NOMO-1 treated with DMSO at 0.1 percent for 48 hours (cell line): ENCODE results near the gene PRPF19.

ENCODE experiments used
- DNase-seq: peaks from one replicate; lab custom pipeline; 2025; ENCODE audit not compliant: unreplicated experiment; lab: John Stamatoyannopoulos, UW

PRPF19 gene

DNA sequence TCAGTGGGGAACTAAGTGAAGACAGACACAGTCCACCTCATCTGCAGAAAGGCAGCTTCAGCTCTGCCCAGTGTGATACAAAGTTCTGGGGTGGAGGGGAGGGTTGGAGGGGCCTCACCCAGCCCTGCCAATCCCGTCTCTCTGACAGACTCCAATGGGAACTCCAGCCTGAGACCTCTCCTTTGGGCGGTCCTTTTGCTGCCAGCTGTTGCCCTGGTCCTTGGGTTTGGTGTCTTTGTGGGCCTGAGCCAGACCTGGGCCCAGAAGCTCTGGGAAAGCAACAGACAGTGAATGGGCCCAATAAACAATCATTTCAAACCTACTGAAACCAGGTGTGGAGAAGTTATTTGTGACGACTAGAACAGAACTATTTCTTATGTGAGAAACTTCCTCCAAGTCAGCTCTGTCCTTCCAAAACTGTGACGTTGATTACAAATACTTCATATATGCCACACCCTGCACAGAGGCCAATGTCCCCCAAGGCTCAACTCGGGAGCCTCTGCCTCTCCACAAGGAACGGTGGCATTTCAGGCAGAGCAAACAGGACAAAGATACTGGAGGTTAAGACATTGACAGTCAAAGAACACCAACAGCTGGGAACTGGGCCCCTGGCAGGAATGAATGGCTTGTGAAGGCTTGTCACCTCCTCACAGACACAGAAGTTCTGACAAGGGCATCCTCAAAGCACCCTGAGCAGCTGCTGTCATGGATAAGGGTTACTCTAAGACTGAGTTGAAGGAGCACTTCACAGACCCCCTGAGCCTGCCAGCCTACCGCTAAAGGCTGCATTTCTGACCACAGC lies 30.8 kb downstream of the PRPF19 start:
- DNase-seq: no peak

DNA sequence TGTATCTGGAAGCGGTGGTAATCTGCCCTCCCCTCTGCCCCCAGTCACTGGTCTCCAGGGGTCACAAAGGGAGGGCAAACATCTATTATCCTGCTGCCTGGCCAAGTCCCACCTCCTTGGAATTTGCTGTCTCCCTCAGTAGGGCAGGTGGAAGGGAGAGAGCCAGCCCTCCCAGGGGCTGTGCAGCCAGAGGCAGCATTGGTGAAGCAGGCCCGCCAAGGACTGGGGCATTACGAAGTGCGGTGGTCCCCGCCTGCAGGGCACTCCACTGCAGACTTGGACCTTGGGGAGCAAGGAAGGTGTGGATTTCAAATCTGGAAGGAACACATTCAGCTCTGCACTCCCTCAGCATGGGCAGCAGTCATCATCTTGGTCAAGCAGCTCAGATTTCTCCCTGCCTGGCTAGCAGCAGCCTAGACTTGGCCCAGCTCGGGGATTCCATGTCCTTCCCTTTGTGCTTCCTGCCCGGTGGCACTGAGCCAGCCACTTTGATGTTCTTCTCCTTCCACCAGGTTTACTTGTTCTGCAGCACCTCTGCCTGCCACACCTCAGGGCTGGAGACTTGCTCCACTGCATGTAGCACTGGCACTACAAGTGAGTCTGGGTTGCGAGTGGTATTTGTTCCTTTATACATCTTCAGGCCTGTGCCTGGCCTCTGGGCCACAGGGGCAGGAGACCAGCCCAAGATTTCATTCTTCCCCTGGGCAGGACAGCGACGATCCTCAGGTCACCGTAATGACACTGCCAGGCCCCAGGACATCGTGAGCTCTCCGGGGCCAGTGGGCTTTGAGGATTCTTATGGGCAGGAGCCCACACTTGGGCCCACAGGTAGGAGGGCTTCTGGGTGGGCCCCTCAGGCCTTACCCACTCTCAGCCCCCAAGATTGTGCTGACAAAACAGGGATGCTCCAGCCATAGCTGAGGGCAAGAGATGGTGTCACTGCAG lies 31.7 kb downstream of the PRPF19 start:
- DNase-seq: no peak

DNA sequence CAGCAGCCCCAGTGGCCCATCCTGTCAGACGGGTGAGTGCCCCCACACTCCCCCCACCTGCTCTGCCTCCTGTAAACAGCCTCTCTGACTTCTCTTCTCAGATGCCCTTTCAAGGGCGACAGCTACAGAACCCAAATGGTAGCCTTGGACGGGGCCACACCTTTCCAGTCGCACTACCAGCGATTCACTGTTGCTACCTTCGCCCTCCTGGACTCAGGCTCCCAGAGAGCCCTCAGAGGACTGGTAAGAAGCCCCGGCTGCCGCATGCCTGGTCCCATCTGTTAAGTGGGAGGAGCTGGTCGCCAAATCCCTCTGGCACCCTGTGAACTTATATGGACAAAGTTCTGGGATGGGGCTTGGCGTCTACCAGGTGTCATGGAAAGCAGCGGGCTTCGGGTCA lies 32.9 kb downstream of the PRPF19 start:
- DNase-seq: no peak

- no peak for DNase-seq
Measured at GRCh38 chr11:60872961-60873524, 33.3 kb downstream of the PRPF19 start.

DNA sequence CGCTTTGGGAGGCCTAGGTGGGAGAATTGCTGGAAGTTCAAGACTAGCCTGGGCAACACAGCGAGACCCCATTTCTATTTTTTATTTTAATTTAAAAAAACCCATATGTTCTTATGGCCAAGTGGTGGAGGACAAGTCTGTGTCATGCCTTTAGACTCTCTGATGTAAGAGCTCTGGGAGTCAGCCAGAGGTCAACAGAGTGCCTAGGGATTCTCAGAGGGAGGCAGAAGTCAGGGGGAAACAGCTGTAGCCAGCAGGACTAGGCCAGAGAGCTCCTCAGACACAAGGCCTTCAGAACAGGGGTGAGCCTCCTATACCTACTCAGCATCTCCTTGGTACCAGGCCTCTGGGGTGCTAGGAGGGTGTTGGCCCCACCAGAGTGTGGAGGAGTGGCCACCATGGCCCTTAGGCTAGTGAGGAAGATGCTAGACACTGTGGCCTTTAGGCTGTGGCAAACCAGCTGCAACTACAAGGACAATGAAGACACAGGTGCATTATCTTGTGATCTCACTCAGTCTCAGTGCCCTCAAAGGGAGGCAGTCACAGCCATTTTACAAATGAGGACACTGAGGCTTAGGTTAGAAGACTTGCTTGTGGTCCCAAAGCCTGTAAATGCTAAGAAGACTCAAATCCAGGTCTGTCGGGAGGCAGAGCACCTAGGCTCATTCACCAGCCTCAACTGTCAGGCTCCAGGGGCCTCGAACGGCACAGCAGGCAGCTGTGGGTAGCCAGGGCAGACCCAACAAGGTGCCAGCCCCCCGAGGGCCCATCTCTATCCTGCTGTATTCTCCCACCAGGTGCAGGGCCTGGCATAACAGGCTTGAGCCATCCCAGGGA lies 34.0 kb downstream of the PRPF19 start:
- DNase-seq: no peak

DNA sequence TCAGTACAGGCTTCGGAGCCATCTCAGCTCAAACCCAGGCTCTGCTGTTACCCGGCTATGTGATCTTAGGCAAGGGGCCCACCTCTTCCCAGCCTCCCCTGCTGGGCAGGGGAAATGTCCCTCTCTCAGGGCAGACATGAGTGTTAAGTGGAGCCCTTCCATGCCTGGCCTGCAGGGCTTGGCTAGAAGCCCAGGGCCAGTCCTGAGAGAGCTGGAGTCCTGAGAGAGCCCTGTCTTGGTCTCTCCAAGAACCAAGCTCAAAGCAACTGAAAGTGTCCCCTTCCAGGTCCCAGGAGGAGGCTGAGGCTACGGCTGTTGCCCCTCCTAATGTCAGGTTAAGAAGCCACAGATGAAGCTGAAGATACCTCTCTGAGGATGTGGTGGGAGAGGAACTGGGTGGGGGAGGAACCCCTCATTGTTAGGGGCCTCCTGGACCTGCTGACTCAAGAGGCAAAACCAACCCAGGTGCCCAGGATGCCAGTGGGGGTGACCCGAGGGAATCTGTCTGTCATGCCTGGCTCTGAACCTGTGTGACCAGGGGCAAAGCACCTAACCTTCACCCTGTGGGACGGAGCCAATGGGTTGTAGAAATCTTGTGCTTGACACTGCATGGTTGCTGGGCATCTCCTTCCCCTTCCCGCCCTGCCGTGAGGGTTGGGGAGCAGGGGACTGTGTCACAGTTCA lies 34.9 kb downstream of the PRPF19 start:
- DNase-seq: no peak

DNA sequence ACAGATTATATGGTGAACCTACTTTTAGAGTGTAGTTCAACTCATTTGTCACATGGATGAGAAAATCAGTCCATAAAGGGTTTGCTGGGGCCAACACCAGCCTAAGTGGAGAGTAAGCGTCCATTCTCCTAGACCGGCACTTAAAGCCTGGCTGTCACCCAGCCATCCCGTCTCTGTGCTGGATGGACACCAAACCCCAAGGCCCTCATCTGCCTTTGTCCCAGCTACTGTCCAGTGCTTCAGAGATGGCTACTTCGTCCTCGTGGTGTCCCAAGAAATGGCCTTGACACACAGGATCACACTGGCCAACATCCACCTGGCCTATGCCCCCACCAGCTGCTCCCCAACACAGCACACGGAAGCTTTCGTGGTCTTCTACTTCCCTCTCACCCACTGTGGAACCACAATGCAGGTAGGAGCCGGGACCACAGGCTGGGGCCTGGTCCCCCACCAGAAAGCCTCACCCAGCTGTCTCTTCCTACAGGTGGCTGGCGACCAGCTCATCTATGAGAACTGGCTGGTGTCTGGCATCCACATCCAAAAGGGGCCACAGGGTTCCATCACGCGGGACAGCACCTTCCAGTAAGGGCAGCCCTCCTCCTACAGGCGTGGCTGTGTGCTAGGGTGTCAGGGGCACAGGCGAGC lies 35.5 kb downstream of the PRPF19 start:
- DNase-seq: no peak

GRCh38 chr11:60870276-60870675 lies 36.1 kb downstream of the PRPF19 start:
- DNase-seq: no peak

- no peak for DNase-seq
Measured at GRCh38 chr11:60869451-60869825, 36.9 kb downstream of the PRPF19 start.

DNA sequence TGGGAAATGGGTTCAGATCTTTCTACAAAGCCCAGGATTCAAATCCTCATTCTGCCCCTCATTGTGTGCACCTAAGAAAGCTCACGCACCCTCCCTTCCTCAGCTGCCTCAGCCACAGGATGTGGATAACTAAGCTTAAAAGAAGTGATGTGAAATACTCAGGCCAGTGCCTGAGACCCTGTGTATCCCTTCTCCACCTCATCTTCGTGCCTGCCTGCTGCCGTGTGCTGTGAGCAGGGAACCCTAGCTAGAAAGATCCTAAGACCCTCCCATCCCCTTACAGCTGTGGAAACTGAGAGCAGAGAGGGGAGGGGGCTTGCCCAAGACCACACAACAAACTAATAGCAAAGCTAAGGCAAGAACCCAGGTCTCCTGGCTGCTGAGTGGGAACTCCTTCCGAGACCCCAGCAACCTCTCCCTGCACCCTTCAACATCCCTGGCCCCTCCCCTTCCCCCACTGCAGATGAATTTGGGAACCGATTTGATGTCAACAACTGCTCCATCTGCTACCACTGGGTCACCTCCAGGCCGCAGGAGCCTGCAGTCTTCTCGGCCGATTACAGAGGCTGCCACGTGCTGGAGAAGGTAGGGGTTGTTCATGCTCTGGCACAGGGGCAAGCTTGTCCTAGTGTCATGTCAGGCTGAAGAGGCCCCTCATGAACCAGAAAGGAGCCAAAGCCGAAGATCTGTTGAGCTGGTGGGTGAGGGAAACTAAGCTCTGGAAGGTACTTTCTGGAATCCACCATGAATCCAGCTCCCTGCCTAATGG lies 37.5 kb downstream of the PRPF19 start:
- no peak for DNase-seq

GRCh38 chr11:60867871-60868681 lies 38.3 kb downstream of the PRPF19 start:
- DNase-seq: no peak

DNA sequence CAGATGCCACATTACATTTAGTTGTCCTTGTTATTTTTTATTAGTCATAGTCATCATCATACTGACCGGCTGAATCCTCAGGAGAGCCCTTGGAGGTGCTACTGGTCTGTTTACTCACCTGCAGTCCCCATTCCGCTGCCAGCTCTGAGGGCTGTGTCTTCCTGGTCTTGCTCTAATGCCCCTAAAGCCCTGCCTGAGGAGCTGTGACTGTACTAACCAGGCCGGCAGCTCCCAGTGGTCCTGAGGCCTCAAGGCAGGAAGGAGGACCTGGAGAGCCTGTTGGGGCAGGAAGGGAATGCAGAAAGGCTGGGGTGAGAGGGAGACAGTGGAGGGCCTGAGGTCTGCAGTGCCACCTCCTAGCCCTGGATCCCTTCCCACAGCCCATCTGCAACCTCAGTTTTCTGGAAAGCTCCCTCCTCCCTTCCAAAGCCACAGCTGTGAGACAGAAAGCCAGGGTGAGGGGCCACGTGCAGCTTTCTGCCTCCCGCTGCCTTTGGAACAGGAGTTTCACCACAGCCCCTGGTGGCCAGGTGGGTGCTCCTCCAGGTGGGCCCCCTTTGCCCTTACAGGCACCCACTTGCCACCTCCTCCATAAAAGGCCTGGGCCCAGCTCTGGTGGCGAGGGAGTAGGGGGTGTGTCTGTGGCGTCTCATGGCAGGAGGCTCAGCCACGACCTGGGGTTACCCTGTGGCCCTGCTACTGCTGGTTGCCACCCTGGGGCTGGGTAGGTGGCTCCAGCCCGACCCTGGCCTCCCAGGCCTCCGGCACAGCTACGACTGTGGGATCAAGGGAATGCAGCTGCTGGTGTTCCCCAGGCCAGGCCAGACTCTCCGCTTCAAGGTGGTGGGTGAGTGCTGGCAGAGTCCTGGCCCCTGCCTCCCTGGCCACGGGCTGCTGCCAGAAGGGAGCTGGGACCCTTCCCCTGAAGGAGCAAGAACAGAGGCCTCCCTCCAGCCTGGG lies 39.2 kb downstream of the PRPF19 start, which contains the start of gene ZP1:
Gene ZP1, plus strand, starts transcription at position 632 of the 960 bp plus-strand sequence. Its CDS starts 20 bp downstream, at position 652.
- DNase-seq: no peak

GRCh38 chr11:60864856-60865513 lies 41.4 kb downstream of the PRPF19 start:
- DNase-seq: no peak

- DNase-seq: no peak
Measured at GRCh38 chr11:60863550-60864521, 42.5 kb downstream of the PRPF19 start.

DNA sequence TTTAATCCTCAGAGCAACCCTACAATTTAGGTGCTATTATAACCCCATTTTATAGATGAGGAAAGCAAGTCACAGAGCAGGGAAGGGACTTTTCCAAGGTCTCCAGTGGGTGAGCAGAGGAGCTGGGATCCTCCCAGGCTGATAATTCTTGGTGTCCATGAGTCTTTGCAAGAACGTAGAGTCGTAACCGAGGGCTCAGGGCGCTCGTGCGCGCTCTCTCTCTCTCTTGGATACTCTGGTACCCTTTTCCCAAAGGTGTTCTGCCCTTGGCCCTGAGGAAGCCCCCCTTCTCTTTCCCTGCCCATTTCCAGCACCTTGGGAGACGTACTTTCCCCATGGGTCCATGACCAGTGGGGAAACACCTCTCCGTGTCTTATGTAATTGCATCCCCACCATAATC lies 44.2 kb downstream of the PRPF19 start:
- no peak for DNase-seq
